AG04450 (cell line): ENCODE measurements around the gene RABIF. TPM values are rescaled to one million over a fixed set of nuclear protein-coding genes. Genes with fewer than 3 reads are reported as not detected.
A peak's percentile ranks its signal among the peaks of the same experiment; 100 is the strongest.
"Not testable (repeated sequence)": the region's sequence is repeated elsewhere in the genome, so short reads cannot be mapped to it uniquely, and the experiment has no call there.

Experiments used
- CTCF ChIA-PET: fragments of 300-600, 350-600 bp; formaldehyde crosslinking; extraction: SDS; loops from one replicate; lab custom pipeline; 2022; ENCODE audit warnings: antibody characterized with exemption, inconsistent platforms; lab: Charles Lee
- POLR2A ChIA-PET: fragments of 350-600 bp; formaldehyde crosslinking; extraction: SDS; loops from one replicate; lab custom pipeline; 2021; ENCODE audit warnings: antibody characterized with exemption, inconsistent platforms; lab: Yijun Ruan, JAX
- DNase-seq: peaks from one replicate; pipeline ENCODE4 v3.0.0-alpha.2; 2011; ENCODE audit warnings: low read depth, low spot score
- H3K27ac ChIP-seq: one replicate; pipeline ENCODE4 v1.5.1; 2012; ENCODE audit warnings: low read depth, low read length, control low read depth
- H3K27me3 ChIP-seq: one replicate; pipeline ENCODE4 v1.6.0; 2012; ENCODE audit warnings: low read length; ENCODE audit not compliant: control insufficient read depth, insufficient read depth
- H3K4me3 ChIP-seq: 2 replicates; pipeline ENCODE4 v1.5.1; 2011; ENCODE audit warnings: mild to moderate bottlenecking, low read depth, low read length, control low read depth
- H3K9me3 ChIP-seq: 2 replicates; pipeline ENCODE4 v1.5.1; 2012; ENCODE audit warnings: low read length; ENCODE audit not compliant: control insufficient read depth, insufficient read depth
- polyA plus RNA-seq: library from polyadenylated mRNA; depleted of rRNA; stranded (reverse); fragments of >200 nt; gene quantifications from 2 replicates; pipeline ENCODE4 v1.2.3, GENCODE V29; 2011
- TF ChIP-seq, protein P1 (sequence below): IDR thresholded peaks from 2 replicates; pipeline ENCODE4 v1.5.1; 2011; ENCODE audit warnings: low read depth, low read length, control low read depth, inconsistent platforms

Gene RABIF
- polyA plus RNA-seq, 1 experiment = 12.6 TPM

DNA sequence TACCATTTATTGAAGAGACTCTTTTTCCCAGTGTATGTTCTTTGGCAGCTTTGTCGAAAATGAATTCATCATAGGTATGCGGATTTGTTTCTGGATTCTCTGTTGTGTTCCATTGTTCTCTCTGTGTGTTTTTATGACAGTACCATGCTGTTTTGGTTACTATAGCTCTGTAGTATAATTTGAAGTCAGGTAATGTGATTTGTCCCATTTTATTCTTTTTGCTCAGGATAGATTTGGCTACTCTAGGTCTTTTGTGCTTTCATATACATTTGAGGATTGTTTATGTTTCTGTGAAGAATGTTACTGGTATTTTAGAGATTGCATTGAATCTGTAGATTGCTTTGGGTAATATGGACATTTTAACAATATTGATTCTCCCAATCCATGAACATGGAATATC lies 43.5 kb upstream of the RABIF start:
- Histone ChIP-seq H3K27me3 (no peaks in the 10 kb centered on the region), H3K4me3 (no peak overlapping the region)

GRCh38 chr1:202926581-202927491 lies 37.9 kb upstream of the RABIF start, which contains the start of gene KLHL12:
TSS of gene KLHL12 (minus strand) at chr1:202927234. CDS start at chr1:202925162, 2,072 bp downstream.
- CTCF ChIA-PET = interaction anchor here (0.7 to 1.4 kb wide), 3 partner anchors 73 to 343 kb away, joined by 3 to 6 read pairs (median 5); no protein-coding TSS in a partner anchor
- POLR2A ChIA-PET = interaction anchor here (0.9 to 1.3 kb wide), 4 partner anchors 17 to 116 kb away, joined by 4 to 7 read pairs (median 6); partner anchors contain the start of genes PCAT6 and TMEM183A
- TF ChIP-seq, protein P1, sequence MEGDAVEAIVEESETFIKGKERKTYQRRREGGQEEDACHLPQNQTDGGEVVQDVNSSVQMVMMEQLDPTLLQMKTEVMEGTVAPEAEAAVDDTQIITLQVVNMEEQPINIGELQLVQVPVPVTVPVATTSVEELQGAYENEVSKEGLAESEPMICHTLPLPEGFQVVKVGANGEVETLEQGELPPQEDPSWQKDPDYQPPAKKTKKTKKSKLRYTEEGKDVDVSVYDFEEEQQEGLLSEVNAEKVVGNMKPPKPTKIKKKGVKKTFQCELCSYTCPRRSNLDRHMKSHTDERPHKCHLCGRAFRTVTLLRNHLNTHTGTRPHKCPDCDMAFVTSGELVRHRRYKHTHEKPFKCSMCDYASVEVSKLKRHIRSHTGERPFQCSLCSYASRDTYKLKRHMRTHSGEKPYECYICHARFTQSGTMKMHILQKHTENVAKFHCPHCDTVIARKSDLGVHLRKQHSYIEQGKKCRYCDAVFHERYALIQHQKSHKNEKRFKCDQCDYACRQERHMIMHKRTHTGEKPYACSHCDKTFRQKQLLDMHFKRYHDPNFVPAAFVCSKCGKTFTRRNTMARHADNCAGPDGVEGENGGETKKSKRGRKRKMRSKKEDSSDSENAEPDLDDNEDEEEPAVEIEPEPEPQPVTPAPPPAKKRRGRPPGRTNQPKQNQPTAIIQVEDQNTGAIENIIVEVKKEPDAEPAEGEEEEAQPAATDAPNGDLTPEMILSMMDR = peak; percentile 61
- Histone ChIP-seq H3K9me3 (no peaks in the 10 kb centered on the region), H3K27ac (peak within 1 kb of the TSS; percentile 91), H3K27me3 (no peaks in the 10 kb centered on the region), H3K4me3 (peak within 1 kb of the TSS; percentile 98)
- DNase-seq = peak; percentile 93

More for the DNA sequence above, 43.5 kb upstream of the RABIF start:
- ChIA-PET CTCF (no interaction called here), POLR2A (no interaction called here)
- H3K27ac ChIP-seq = no peak overlapping the region
- H3K9me3 ChIP-seq = no peaks in the 10 kb centered on the region; the same call in 1 of the 2 replicates
- no peak for DNase-seq
- TF ChIP-seq, protein P1 = no peak

GRCh38 chr1:202923533-202923932 lies 34.6 kb upstream of the RABIF start:
- TF ChIP-seq, protein P1 = no peak
- ChIA-PET CTCF (interaction anchor here (1.3 kb wide), 1 partner anchor 75 kb away, joined by 5 read pairs; no protein-coding TSS in a partner anchor), POLR2A (no interaction called here)
- no peak overlapping the region for H3K27ac ChIP-seq
- H3K4me3 ChIP-seq = no peak overlapping the region
- H3K27me3 ChIP-seq = no peaks in the 10 kb centered on the region
- no peaks in the 10 kb centered on the region for H3K9me3 ChIP-seq
- DNase-seq = no peak

- no peaks in the 10 kb centered on the region for H3K27me3 ChIP-seq
- H3K27ac ChIP-seq = no peak overlapping the region
- H3K9me3 ChIP-seq = no peaks in the 10 kb centered on the region
- POLR2A ChIA-PET = no interaction called here
- CTCF ChIA-PET = no interaction called here
- no peak for DNase-seq
- TF ChIP-seq, protein P1 = no peak
- no peak overlapping the region for H3K4me3 ChIP-seq
Observed at GRCh38 chr1:202919615-202920014, 30.7 kb upstream of the RABIF start.

DNA sequence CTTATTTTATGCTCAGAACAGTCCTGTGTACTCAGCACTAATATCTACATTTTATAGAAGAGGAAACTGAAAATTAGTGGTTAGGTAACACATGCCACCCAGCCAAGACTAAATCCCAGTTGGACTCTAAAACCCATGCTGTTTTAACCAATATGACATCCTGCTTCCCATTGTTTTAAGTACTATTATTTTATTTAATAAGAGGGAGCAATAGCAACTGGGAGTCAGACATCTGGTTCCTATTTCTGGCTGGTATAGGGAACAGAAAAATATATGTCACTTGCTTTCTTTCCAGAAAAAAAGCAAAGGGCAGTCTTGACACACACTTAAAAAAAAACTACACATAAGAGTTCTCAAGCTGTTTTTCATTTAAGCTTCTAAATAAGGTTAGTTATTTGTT lies 26.2 kb upstream of the RABIF start:
- TF ChIP-seq, protein P1 = no peak
- no peak for DNase-seq
- no peak overlapping the region for H3K27ac ChIP-seq
- no peaks in the 10 kb centered on the region for H3K9me3 ChIP-seq
- ChIA-PET POLR2A (no interaction called here), CTCF (interaction anchor here (0.6 kb wide), 1 partner anchor 49 kb away, joined by 5 read pairs; no protein-coding TSS in a partner anchor)
- no peaks in the 10 kb centered on the region for H3K27me3 ChIP-seq
- no peak overlapping the region for H3K4me3 ChIP-seq

GRCh38 chr1:202912476-202912875 lies 23.5 kb upstream of the RABIF start:
- CTCF ChIA-PET = interaction anchor here (0.5 kb wide), 1 partner anchor 89 kb away, joined by 4 read pairs; no protein-coding TSS in a partner anchor
- H3K9me3 ChIP-seq, H3K27me3 ChIP-seq, H3K4me3 ChIP-seq, POLR2A ChIA-PET, DNase-seq, H3K27ac ChIP-seq: not testable (repeated sequence)
